K562 (cell line): ENCODE data around the gene IL4I1. TPM values are rescaled to one million over a fixed set of nuclear protein-coding genes. Genes with fewer than 3 reads are reported as not detected.
A peak's percentile ranks its signal among the peaks of the same experiment; 100 is the strongest.

Experiments
- BRD4 ChIP-seq: fragments of 200-600 bp; sonication (generic); IDR thresholded peaks from 2 replicates; pipeline ENCODE4 v1.6.1; 2017; ENCODE audit warnings: inconsistent platforms
- CC2D1A ChIP-seq: fragments of 450-650 bp; IDR thresholded peaks from 2 replicates; pipeline ENCODE4 v1.6.1; 2017; ENCODE audit warnings: mild to moderate bottlenecking
- ELF1 ChIP-seq: fragments of 200-800 bp; sonication (Bioruptor generic); IDR thresholded peaks from 2 replicates; pipeline ENCODE4 v1.6.1; 2016; ENCODE audit warnings: missing genetic modification characterization, missing compliant biosample characterization
- HNRNPLL ChIP-seq: fragments of 200-400 bp; formaldehyde crosslinking; IDR thresholded peaks from 2 replicates; pipeline ENCODE4 v1.6.1; 2017; ENCODE audit warnings: low read length, low read depth, mild to moderate bottlenecking; ENCODE audit not compliant: poor library complexity, severe bottlenecking
- LARP7 ChIP-seq: fragments of 450-650 bp; IDR thresholded peaks from 2 replicates; pipeline ENCODE4 v1.6.1; 2016
- SMARCA5 ChIP-seq: fragments of 450-650 bp; IDR thresholded peaks from 2 replicates; pipeline ENCODE4 v1.6.1; 2016
- STAT6 ChIP-seq: sonication (generic); formaldehyde crosslinking; IDR thresholded peaks from 2 replicates; pipeline ENCODE4 v1.8.1; 2023; ENCODE audit warnings: mild to moderate bottlenecking, missing genetic modification reagents
- TAL1 ChIP-seq: fragments of 450-650 bp; IDR thresholded peaks from 2 replicates; pipeline ENCODE4 v1.6.1; 2016; ENCODE audit warnings: mild to moderate bottlenecking
- TCF3 ChIP-seq: sonication (generic); formaldehyde crosslinking; IDR thresholded peaks from 2 replicates; pipeline ENCODE4 v1.4.0; 2020; ENCODE audit warnings: mild to moderate bottlenecking, missing genetic modification reagents
- TRIM25 ChIP-seq: fragments of 450-650 bp; IDR thresholded peaks from 2 replicates; pipeline ENCODE4 v1.7.0; 2016; ENCODE audit warnings: borderline replicate concordance
- USF1 ChIP-seq: sonication (generic); formaldehyde crosslinking; IDR thresholded peaks from 2 replicates; pipeline ENCODE4 v1.9.0; 2022; ENCODE audit warnings: mild to moderate bottlenecking, missing genetic modification reagents
- YBX1 ChIP-seq: fragments of 450-650 bp; IDR thresholded peaks from 2 replicates; pipeline ENCODE4 v1.7.1; 2016; ENCODE audit warnings: mild to moderate bottlenecking
- ZNF274 ChIP-seq: IDR thresholded peaks from 2 replicates; pipeline ENCODE4 v1.6.1; 2011; ENCODE audit warnings: low read depth, mild to moderate bottlenecking, low read length, moderate library complexity, borderline replicate concordance
- polyA plus RNA-seq, 8 experiments: library from polyadenylated mRNA; depleted of rRNA in 4 of 8; stranded (reverse) in 5 of 8; unstranded in 3 of 8; fragments of >200 nt; fragmentation: Nextera tagmentation in 2 of 8; fragmentation: Illumina TruSeq in 1 of 8; extraction: Ambion mirVana in 2 of 8; extraction: Trizol in 1 of 8; gene quantifications; 2 replicates each; pipeline versions ENCODE4 v1.2.1 to v1.2.3, GENCODE V29; 2011 to 2014; ENCODE audit warnings: inconsistent platforms in 1 of 8, missing spikeins in 1 of 8
- total RNA-seq, 7 experiments: library from RNA; depleted of rRNA in 6 of 7; stranded (reverse); fragments of >200 nt in 6 of 7; fragmentation: Illumina TruSeq in 2 of 7; extraction: Trizol in 2 of 7; gene quantifications; 2 replicates each; pipeline versions ENCODE4 v1.2.1 to v1.2.3, GENCODE V29; 2011 to 2021; ENCODE audit warnings: low replicate concordance in 1 of 7
- TF ChIP-seq, protein P1 (sequence below): IDR thresholded peaks from 3 replicates; pipeline ENCODE4 v1.6.1; 2011; ENCODE audit warnings: borderline replicate concordance, mild to moderate bottlenecking, moderate library complexity; ENCODE audit not compliant: insufficient read length; ENCODE audit errors: extremely low read depth
- TF ChIP-seq, protein P2 (sequence below), 3 experiments: IDR thresholded peaks in 2 of 3; conservative IDR thresholded peaks in 1 of 3; 2 replicates each; pipeline ENCODE4 v1.5.1; 2011 to 2012; ENCODE audit warnings: low read length in 3 of 3, mild to moderate bottlenecking in 3 of 3, control low read depth in 2 of 3, improper control_type of control experiment in 1 of 3, inconsistent platforms in 1 of 3, low read depth in 1 of 3, mixed read lengths in 1 of 3, moderate library complexity in 1 of 3; ENCODE audit not compliant: insufficient read depth in 2 of 3
- TF ChIP-seq, protein P3 (sequence below): fragments of 450-650 bp; formaldehyde crosslinking; IDR thresholded peaks from 2 replicates; pipeline ENCODE4 v1.4.0; 2022; ENCODE audit warnings: missing genetic modification characterization

IL4I1 gene
- total and polyA plus RNA-seq, 9 of the 15 experiments (the other 6 are each of a cell fraction or from before 2014, with no cell fraction given): 0.06 to 0.95 (median 0.43) TPM; not detected in 2

DNA sequence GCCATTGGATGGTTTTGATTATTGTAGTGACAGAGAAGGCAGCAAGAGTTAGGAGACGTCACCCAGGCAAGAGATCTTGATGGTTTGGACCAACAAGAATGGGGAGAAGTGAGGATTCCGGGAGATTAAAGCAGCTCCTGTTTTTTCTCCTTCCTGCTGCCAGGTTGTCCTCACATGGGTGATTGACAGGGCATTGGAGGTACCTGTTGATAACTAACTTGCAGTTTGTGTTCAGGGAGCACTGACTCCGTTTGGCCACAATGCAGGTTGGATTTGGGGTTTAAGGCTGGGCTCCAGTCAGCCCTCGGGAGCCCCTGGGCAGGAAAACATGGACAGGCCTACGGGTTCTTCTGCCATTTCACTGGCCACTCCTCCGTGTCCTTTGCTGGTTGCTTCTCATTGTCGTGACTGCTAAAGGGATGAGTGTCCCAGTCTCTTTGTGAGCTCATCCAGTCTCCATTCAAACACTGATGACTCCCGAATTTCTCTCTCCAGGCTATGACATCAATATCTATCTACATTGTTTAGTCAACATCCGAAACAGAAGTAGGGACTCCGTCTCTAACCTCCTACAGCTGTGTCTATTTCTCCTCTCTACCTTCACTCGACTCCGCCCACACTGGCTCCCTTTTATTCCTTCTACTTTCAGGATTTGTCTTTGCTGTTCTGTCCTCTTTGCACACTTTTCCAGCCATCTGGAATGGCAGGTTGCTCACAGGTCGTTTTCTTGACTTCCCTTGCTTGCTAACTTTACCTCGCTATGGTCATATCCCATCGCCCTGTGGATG is 47.1 kb downstream of the IL4I1 start (continued):
- TF ChIP-seq, protein P1, sequence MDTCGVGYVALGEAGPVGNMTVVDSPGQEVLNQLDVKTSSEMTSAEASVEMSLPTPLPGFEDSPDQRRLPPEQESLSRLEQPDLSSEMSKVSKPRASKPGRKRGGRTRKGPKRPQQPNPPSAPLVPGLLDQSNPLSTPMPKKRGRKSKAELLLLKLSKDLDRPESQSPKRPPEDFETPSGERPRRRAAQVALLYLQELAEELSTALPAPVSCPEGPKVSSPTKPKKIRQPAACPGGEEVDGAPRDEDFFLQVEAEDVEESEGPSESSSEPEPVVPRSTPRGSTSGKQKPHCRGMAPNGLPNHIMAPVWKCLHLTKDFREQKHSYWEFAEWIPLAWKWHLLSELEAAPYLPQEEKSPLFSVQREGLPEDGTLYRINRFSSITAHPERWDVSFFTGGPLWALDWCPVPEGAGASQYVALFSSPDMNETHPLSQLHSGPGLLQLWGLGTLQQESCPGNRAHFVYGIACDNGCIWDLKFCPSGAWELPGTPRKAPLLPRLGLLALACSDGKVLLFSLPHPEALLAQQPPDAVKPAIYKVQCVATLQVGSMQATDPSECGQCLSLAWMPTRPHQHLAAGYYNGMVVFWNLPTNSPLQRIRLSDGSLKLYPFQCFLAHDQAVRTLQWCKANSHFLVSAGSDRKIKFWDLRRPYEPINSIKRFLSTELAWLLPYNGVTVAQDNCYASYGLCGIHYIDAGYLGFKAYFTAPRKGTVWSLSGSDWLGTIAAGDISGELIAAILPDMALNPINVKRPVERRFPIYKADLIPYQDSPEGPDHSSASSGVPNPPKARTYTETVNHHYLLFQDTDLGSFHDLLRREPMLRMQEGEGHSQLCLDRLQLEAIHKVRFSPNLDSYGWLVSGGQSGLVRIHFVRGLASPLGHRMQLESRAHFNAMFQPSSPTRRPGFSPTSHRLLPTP: no peak
- TF ChIP-seq TAL1 (no peak), STAT6 (CRISPR knock-in tag) (no peak), ZNF274 (no peak), USF1 (no peak), YBX1 (no peak), SMARCA5 (no peak), BRD4 (no peak), CC2D1A (no peak), ELF1 (tag) (no peak), HNRNPLL (no peak), TRIM25 (no peak), TCF3 (0 out of 2 replicates have a peak, but pooled peaks have one; percentile 11), LARP7 (no peak)
- TF ChIP-seq, protein P2, sequence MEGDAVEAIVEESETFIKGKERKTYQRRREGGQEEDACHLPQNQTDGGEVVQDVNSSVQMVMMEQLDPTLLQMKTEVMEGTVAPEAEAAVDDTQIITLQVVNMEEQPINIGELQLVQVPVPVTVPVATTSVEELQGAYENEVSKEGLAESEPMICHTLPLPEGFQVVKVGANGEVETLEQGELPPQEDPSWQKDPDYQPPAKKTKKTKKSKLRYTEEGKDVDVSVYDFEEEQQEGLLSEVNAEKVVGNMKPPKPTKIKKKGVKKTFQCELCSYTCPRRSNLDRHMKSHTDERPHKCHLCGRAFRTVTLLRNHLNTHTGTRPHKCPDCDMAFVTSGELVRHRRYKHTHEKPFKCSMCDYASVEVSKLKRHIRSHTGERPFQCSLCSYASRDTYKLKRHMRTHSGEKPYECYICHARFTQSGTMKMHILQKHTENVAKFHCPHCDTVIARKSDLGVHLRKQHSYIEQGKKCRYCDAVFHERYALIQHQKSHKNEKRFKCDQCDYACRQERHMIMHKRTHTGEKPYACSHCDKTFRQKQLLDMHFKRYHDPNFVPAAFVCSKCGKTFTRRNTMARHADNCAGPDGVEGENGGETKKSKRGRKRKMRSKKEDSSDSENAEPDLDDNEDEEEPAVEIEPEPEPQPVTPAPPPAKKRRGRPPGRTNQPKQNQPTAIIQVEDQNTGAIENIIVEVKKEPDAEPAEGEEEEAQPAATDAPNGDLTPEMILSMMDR (IDR thresholded peaks at IDR 0.05 in 2 of 3, conservative IDR thresholded peaks at IDR 0.05 in 1 of 3; ENCODE audit: insufficient read depth in 2 of 3, low read depth in 1 of 3, low read length in 3 of 3): no peak
- TF ChIP-seq, protein P3, sequence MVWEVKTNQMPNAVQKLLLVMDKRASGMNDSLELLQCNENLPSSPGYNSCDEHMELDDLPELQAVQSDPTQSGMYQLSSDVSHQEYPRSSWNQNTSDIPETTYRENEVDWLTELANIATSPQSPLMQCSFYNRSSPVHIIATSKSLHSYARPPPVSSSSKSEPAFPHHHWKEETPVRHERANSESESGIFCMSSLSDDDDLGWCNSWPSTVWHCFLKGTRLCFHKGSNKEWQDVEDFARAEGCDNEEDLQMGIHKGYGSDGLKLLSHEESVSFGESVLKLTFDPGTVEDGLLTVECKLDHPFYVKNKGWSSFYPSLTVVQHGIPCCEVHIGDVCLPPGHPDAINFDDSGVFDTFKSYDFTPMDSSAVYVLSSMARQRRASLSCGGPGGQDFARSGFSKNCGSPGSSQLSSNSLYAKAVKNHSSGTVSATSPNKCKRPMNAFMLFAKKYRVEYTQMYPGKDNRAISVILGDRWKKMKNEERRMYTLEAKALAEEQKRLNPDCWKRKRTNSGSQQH (CRISPR knock-in tag): no peak
